IMR-90 (cell line): ENCODE results near the gene CCNK. TPM values are rescaled to one million over a fixed set of nuclear protein-coding genes. Genes with fewer than 3 reads are reported as not detected.

Experiments
- ATAC-seq: fragments of 200-7000 bp; cut with Tn5 transposase; 2 replicates; pipeline ENCODE4 v1.9.1; 2020; ENCODE audit warnings: low read depth, mild to moderate bottlenecking, moderate library complexity
- BruUV-seq: library from RNA; stranded (reverse); fragments of 400-500 nt; replicated peaks from 2 replicates; lab custom pipeline; 2021; lab: Mats Ljungman, UMichigan
- CTCF ChIA-PET: fragments of 300-600 bp; formaldehyde crosslinking; extraction: SDS; loops from one replicate; lab custom pipeline; 2021; ENCODE audit warnings: antibody characterized with exemption; lab: Yijun Ruan, JAX
- POLR2A ChIA-PET: fragments of 300-600 bp; sonication (Branson Sonifier 250); formaldehyde crosslinking; loops from one replicate; lab custom pipeline; 2022; ENCODE audit warnings: antibody characterized with exemption; ENCODE audit not compliant: unreplicated experiment; lab: Charles Lee
- DNase-seq: peaks from one replicate; pipeline ENCODE4 v3.0.0; 2013
- H2AFZ ChIP-seq: replicated peaks from 2 replicates; pipeline ENCODE3; 2013; ENCODE audit warnings: low read length, mild to moderate bottlenecking; ENCODE audit not compliant: poor library complexity
- H2AK5ac ChIP-seq: 2 replicates; pipeline ENCODE4 v1.6.1; 2013; ENCODE audit warnings: low read depth, low read length, inconsistent platforms
- H2AK9ac ChIP-seq: replicated peaks from 2 replicates; pipeline ENCODE3; 2013; ENCODE audit warnings: mild to moderate bottlenecking, low read depth, low read length, moderate library complexity; ENCODE audit not compliant: poor library complexity
- H2BK120ac ChIP-seq: 2 replicates; pipeline ENCODE4 v1.6.1; 2013; ENCODE audit warnings: low read depth, low read length, inconsistent platforms
- H2BK15ac ChIP-seq: 3 replicates; pipeline ENCODE4 v1.6.1; 2013; ENCODE audit warnings: low read depth, low read length, inconsistent platforms
- H2BK20ac ChIP-seq: 2 replicates; pipeline ENCODE4 v1.6.1; 2013; ENCODE audit warnings: low read depth, mild to moderate bottlenecking, inconsistent platforms, low read length, moderate library complexity
- H2BK5ac ChIP-seq: 2 replicates; pipeline ENCODE4 v1.6.1; 2013; ENCODE audit warnings: mild to moderate bottlenecking, low read depth, low read length, inconsistent platforms; ENCODE audit not compliant: poor library complexity, severe bottlenecking
- H3K14ac ChIP-seq: replicated peaks from 2 replicates; pipeline ENCODE4 v1.6.1; 2013; ENCODE audit warnings: low read depth, low read length, inconsistent platforms
- H3K18ac ChIP-seq: 2 replicates; pipeline ENCODE4 v1.6.1; 2013; ENCODE audit warnings: low read depth, low read length, control low read depth
- H3K23ac ChIP-seq: 2 replicates; pipeline ENCODE4 v1.6.1; 2013; ENCODE audit warnings: low read depth, low read length, inconsistent platforms
- H3K27ac ChIP-seq: 2 replicates; pipeline ENCODE4 v1.5.1; 2013; ENCODE audit warnings: mild to moderate bottlenecking, control low read depth, low read length; ENCODE audit not compliant: insufficient read depth
- H3K27me3 ChIP-seq: 2 replicates; pipeline ENCODE4 v1.6.1; 2013; ENCODE audit warnings: low read length; ENCODE audit not compliant: control insufficient read depth, insufficient read depth
- H3K36me3 ChIP-seq: 2 replicates; pipeline ENCODE4 v1.6.1; 2013; ENCODE audit warnings: low read length, mixed read lengths; ENCODE audit not compliant: control insufficient read depth, insufficient read depth
- H3K4ac ChIP-seq: 2 replicates; pipeline ENCODE4 v1.6.1; 2013; ENCODE audit warnings: low read depth, low read length, inconsistent platforms
- H3K4me1 ChIP-seq: 2 replicates; pipeline ENCODE4 v1.6.1; 2013; ENCODE audit warnings: low read length, mixed read lengths; ENCODE audit not compliant: control insufficient read depth, insufficient read depth
- H3K4me2 ChIP-seq: 2 replicates; pipeline ENCODE4 v1.6.1; 2013; ENCODE audit warnings: low read depth, mild to moderate bottlenecking, control low read depth, low read length, moderate library complexity
- H3K4me3 ChIP-seq: 2 replicates; pipeline ENCODE4 v1.5.1; 2013; ENCODE audit warnings: low read depth, mild to moderate bottlenecking, control low read depth, low read length, moderate library complexity; ENCODE audit not compliant: insufficient read depth
- H3K56ac ChIP-seq: 2 replicates; pipeline ENCODE4 v1.6.1; 2013; ENCODE audit warnings: low read length, inconsistent platforms; ENCODE audit not compliant: insufficient read depth; ENCODE audit errors: extremely low read depth
- H3K79me1 ChIP-seq, 2 experiments: 2 replicates each; pipeline ENCODE4 v1.6.1; 2013; ENCODE audit warnings: low read length in 2 of 2, inconsistent platforms in 1 of 2, low read depth in 1 of 2
- H3K9ac ChIP-seq: 2 replicates; pipeline ENCODE4 v1.6.1; 2013; ENCODE audit warnings: low read depth, low read length, control low read depth
- H3K9me1 ChIP-seq: 2 replicates; pipeline ENCODE4 v1.6.1; 2013; ENCODE audit warnings: low read length, inconsistent platforms; ENCODE audit not compliant: insufficient read depth
- H3K9me3 ChIP-seq: 2 replicates; pipeline ENCODE4 v1.6.1; 2013; ENCODE audit warnings: low read length; ENCODE audit not compliant: control insufficient read depth, insufficient read depth
- H4K20me1 ChIP-seq: 2 replicates; pipeline ENCODE4 v1.6.1; 2013; ENCODE audit warnings: low read length, inconsistent platforms; ENCODE audit not compliant: insufficient read depth
- H4K5ac ChIP-seq: 2 replicates; pipeline ENCODE4 v1.6.1; 2013; ENCODE audit warnings: mild to moderate bottlenecking, low read depth, low read length, control low read depth
- H4K8ac ChIP-seq, 2 experiments: 2 replicates each; pipeline ENCODE4 v1.6.1; 2013; ENCODE audit warnings: low read depth in 2 of 2, low read length in 2 of 2, control low read depth in 1 of 2, inconsistent platforms in 1 of 2
- H4K91ac ChIP-seq: 2 replicates; pipeline ENCODE4 v1.6.1; 2013; ENCODE audit warnings: low read depth, low read length, inconsistent platforms; ENCODE audit not compliant: insufficient read depth
- BHLHE40 ChIP-seq: fragments of 150-350 bp; IDR thresholded peaks from 2 replicates; pipeline ENCODE4 v1.6.1; 2016; ENCODE audit warnings: mild to moderate bottlenecking, low read depth, low read length
- CHD1 ChIP-seq: IDR thresholded peaks from 2 replicates; pipeline ENCODE4 v1.6.1; 2012; ENCODE audit warnings: low read depth, low read length, improper control_type of control experiment
- FOS ChIP-seq: fragments of 150-350 bp; IDR thresholded peaks from 2 replicates; pipeline ENCODE4 v1.6.1; 2016; ENCODE audit warnings: low read depth, low read length
- MAFK ChIP-seq: IDR thresholded peaks from 2 replicates; pipeline ENCODE4 v1.6.1; 2012; ENCODE audit warnings: low read depth, low read length, improper control_type of control experiment
- MAZ ChIP-seq: IDR thresholded peaks from 2 replicates; pipeline ENCODE4 v1.6.1; 2012; ENCODE audit warnings: low read depth, mild to moderate bottlenecking, low read length, improper control_type of control experiment, moderate library complexity, borderline replicate concordance
- MXI1 ChIP-seq: IDR thresholded peaks from 2 replicates; pipeline ENCODE4 v1.6.1; 2012; ENCODE audit warnings: low read depth, mild to moderate bottlenecking, low read length, moderate library complexity, borderline replicate concordance
- NFE2L2 ChIP-seq: fragments of 150-350 bp; IDR thresholded peaks from 2 replicates; pipeline ENCODE4 v1.6.1; 2016; ENCODE audit warnings: low read depth, mild to moderate bottlenecking, low read length
- POLR2A ChIP-seq: IDR thresholded peaks from 2 replicates; pipeline ENCODE4 v1.6.1; 2012; ENCODE audit warnings: mild to moderate bottlenecking, low read depth, low read length
- RCOR1 ChIP-seq: IDR thresholded peaks from 2 replicates; pipeline ENCODE4 v1.6.1; 2012; ENCODE audit warnings: mild to moderate bottlenecking, low read length, improper control_type of control experiment; ENCODE audit not compliant: insufficient replicate concordance
- WGBS, 2 experiments: methylation state at CpG; one replicate each; pipeline versions ENCODE4 v1.1.5 to v1.1.7; 2013; ENCODE audit warnings: missing lambda C conversion rate in 2 of 2; ENCODE audit not compliant: insufficient read length in 1 of 2; ENCODE audit errors: extremely low coverage in 2 of 2; 5-methylcytosine and 5-hydroxymethylcytosine counted together
- dilution Hi-C: fragments of 300-500 bp; cut with HindIII; formaldehyde crosslinking; loops from one replicate; pipeline ENCODE4 v1.14.3; 2018; ENCODE audit warnings: low sequenced_read_pairs; ENCODE audit not compliant: unreplicated experiment
- in situ Hi-C: fragments of 300-500 bp; cut with MboI; formaldehyde crosslinking; loops from 3 replicates; pipeline ENCODE4 v1.14.3; 2019; ENCODE audit warnings: low sequenced_read_pairs, inconsistent platforms, mixed read lengths
- intact Hi-C: fragments of 100-400 bp; cut with micrococcal nuclease; formaldehyde crosslinking; loops from 2 replicates; pipeline ENCODE4 v1.10.0; 2022
- polyA plus RNA-seq, 3 experiments: library from polyadenylated mRNA; depleted of rRNA; stranded (reverse); fragments of >200 nt; gene quantifications; 2 replicates each; pipeline ENCODE4 v1.2.3, GENCODE V29; 2012; ENCODE audit warnings: low replicate concordance in 1 of 3
- total RNA-seq: library from RNA; depleted of rRNA; stranded (reverse); fragments of >200 nt; gene quantifications from 2 replicates; pipeline ENCODE4 v1.2.3, GENCODE V29; 2012
- TF ChIP-seq, protein P1 (sequence below): fragments of 150-350 bp; IDR thresholded peaks from 2 replicates; pipeline ENCODE4 v1.6.1; 2016; ENCODE audit warnings: low read depth, mild to moderate bottlenecking, low read length, moderate library complexity, borderline replicate concordance
- TF ChIP-seq, protein P2 (sequence below): fragments of 150-350 bp; IDR thresholded peaks from 2 replicates; pipeline ENCODE4 v1.6.1; 2017; ENCODE audit warnings: mild to moderate bottlenecking, antibody characterized with exemption, low read length, low read depth
- TF ChIP-seq, protein P3 (sequence below): conservative IDR thresholded peaks from 2 replicates; pipeline ENCODE4 v1.5.1; 2012; ENCODE audit warnings: mild to moderate bottlenecking, low read depth, low read length, improper control_type of control experiment

Gene CCNK
- total and polyA plus RNA-seq, 2 of the 4 experiments (the other 2 are of a cell fraction), result 18.8 to 38.3 TPM

DNA sequence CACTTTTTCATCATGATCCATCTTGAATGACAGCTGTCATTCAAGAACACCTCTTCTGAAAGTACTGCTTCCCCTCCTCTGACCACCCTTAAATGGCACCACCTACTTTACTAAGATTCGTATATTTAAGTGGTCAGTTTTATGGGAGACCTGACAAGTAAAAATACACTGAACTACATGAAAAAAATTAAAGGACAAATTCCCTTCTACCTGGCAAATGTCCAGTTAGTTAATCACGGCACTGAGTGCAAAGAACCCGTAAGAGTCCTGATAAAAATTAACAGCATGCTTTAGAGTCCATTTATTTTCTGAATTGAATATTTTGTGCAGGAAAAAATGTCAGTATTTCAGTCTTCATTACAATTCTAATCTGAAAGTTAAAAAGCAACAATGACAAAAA lies 49.2 kb upstream of the CCNK start:
- peaks cover 5% of the 10 kb centered on the region; the same call in 1 of the 2 replicates for H3K9me3 ChIP-seq
- H3K23ac ChIP-seq, result no peak overlapping the region
- H4K20me1 ChIP-seq, result no peaks in the 10 kb centered on the region
- H2AFZ ChIP-seq, result no peak overlapping the region
- in situ Hi-C loops, result no loop called here
- peaks cover 5% of the 10 kb centered on the region for H3K9me1 ChIP-seq
- H2AK5ac ChIP-seq, result no peak overlapping the region
- no peak overlapping the region for H2BK15ac ChIP-seq
- no peak overlapping the region for H2BK5ac ChIP-seq
- H3K36me3 ChIP-seq, result peaks cover 11% of the 10 kb centered on the region
- H4K5ac ChIP-seq, result no peak overlapping the region
- dilution Hi-C loops, result no loop called here
- H3K18ac ChIP-seq, result no peak overlapping the region
- ATAC-seq, result no peak
- H3K4ac ChIP-seq, result no peak overlapping the region
- H3K27ac ChIP-seq, result no peak overlapping the region
- H3K27me3 ChIP-seq, result no peaks in the 10 kb centered on the region
- CTCF ChIA-PET, result interaction anchor here (1.0 kb wide), 1 partner anchor 16 kb away, joined by 3 read pairs; no protein-coding TSS in a partner anchor
- intact Hi-C loops, result no loop called here
- WGBS, 2 experiments, result no CpG with 5 or more reads among the region's 3 CpGs
- no peak overlapping the region for H2BK120ac ChIP-seq
- H3K56ac ChIP-seq, result no peak overlapping the region
- peaks cover 9% of the 10 kb centered on the region for H3K4me1 ChIP-seq
- no peak overlapping the region for H2AK9ac ChIP-seq
- no peak overlapping the region for H2BK20ac ChIP-seq
- no peak overlapping the region for H4K8ac ChIP-seq
- DNase-seq, result no peak
- H4K91ac ChIP-seq, result no peak overlapping the region
- H3K14ac ChIP-seq, result no peak overlapping the region
- BruUV-seq, result no TSS peak
- peaks cover 4 to 12% of the 10 kb centered on the region in 2 experiments; a peak in 3 of 4 replicates for H3K79me1 ChIP-seq
- H3K4me3 ChIP-seq, result no peak overlapping the region
- no peak overlapping the region for H3K9ac ChIP-seq
- no peak for TF ChIP-seq MAZ
- TF ChIP-seq, protein P1, sequence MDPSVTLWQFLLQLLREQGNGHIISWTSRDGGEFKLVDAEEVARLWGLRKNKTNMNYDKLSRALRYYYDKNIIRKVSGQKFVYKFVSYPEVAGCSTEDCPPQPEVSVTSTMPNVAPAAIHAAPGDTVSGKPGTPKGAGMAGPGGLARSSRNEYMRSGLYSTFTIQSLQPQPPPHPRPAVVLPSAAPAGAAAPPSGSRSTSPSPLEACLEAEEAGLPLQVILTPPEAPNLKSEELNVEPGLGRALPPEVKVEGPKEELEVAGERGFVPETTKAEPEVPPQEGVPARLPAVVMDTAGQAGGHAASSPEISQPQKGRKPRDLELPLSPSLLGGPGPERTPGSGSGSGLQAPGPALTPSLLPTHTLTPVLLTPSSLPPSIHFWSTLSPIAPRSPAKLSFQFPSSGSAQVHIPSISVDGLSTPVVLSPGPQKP, result no peak
- TF ChIP-seq BHLHE40, result no peak
- TF ChIP-seq MAFK, result no peak
- no peak for TF ChIP-seq RCOR1
- no peak for TF ChIP-seq CHD1
- TF ChIP-seq, protein P2, sequence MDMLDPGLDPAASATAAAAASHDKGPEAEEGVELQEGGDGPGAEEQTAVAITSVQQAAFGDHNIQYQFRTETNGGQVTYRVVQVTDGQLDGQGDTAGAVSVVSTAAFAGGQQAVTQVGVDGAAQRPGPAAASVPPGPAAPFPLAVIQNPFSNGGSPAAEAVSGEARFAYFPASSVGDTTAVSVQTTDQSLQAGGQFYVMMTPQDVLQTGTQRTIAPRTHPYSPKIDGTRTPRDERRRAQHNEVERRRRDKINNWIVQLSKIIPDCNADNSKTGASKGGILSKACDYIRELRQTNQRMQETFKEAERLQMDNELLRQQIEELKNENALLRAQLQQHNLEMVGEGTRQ, result no peak
- TF ChIP-seq FOS, result no peak
- TF ChIP-seq NFE2L2, result no peak
- TF ChIP-seq, protein P3, sequence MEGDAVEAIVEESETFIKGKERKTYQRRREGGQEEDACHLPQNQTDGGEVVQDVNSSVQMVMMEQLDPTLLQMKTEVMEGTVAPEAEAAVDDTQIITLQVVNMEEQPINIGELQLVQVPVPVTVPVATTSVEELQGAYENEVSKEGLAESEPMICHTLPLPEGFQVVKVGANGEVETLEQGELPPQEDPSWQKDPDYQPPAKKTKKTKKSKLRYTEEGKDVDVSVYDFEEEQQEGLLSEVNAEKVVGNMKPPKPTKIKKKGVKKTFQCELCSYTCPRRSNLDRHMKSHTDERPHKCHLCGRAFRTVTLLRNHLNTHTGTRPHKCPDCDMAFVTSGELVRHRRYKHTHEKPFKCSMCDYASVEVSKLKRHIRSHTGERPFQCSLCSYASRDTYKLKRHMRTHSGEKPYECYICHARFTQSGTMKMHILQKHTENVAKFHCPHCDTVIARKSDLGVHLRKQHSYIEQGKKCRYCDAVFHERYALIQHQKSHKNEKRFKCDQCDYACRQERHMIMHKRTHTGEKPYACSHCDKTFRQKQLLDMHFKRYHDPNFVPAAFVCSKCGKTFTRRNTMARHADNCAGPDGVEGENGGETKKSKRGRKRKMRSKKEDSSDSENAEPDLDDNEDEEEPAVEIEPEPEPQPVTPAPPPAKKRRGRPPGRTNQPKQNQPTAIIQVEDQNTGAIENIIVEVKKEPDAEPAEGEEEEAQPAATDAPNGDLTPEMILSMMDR, result no peak
- TF ChIP-seq POLR2A, result no peak
- TF ChIP-seq MXI1, result no peak
- POLR2A ChIA-PET, result no interaction called here
- H3K4me2 ChIP-seq, result no peak overlapping the region
